Measurements from ENCODE around the gene FAM149A.

The FAM149A gene

DNA sequence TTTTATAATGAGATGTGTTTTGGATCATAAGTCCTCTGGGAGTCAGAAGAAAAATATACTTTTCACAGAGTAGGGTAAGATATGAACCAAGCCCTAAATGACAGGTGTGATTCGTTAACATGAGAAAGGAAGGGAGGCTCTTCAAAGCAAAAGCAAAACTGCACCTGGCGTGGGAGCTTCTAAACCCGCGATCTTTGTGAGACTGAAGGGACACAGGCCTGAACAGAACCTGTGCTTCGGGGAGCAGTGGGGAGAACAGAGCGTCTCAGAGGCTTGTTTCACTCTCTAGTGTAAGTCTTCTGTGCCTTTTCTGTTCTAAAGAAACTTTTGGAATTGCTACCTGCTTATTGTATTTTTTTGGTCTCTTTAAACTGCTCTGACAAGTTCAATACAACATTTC, 56.6 kb downstream of the FAM149A start:
- DNase-seq, result no peak

DNA sequence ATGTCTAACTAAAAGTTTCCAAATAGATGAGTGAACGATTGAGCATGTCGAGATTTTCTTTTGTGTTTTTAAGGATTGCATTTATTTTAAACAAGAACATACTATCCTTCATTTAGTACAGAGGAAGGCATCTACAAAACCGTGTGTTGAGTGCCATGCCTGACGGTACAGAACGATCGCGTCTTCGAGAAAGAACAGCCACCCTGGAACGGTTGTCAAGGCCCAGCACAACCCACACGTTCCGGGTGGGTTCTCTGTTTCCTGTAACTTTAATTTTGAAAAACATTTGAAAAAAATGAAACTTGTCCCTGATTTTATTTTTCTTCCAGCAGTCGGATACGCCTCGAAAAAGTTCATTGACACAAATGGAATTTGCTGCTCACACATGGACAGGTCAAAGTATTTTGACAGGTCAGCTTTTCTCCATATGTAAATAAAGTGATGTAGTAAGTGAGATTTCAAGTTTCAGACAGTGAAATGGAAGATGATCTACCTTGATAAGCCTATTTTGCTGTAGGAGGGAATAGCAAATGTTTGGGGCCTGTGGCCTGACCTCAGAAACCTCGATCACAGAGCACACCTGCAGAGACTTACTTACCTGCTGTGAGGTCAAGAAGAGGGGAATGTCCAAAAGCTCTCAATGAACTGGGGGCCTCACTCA, 62.5 kb downstream of the FAM149A start:
- no peak for DNase-seq

DNA sequence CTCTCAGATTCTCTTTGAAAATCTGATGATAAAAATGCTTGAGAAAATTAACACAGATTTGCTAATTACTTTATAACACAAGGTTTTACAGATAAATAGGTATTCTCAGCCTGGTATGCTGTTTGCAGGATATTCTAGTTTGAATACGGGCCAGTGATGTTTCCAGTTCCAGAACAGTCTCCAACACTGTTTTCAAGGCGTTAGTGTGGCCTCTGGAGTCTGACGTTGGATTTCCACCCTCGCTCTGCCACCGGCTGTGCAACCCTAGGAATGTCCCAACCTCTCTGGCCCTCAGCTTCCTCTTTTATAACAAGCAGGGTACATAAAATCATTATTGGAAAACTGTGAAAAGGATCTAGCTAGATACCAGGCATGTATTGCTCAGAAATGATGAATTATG, 63.1 kb downstream of the FAM149A start:
- no peak for DNase-seq

DNA sequence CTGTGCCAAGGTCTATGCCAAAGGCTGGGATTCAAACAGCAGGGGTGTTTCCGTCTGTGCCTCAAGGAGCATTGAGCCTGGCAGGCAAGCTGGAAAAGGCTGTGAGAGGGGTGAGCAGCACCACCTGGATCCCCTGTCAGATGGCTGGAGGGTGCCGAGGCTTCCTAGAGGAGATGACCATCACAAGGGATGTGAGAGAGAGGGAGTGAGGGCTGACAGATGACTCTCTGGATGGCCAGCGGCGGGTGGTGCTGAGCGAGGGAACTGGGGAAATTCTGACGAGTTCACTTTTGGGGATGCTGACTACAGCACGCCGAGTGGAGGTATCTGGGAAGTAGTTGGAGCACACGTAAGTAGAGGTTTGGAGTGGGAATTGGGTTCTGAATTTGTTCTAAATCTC, 64.2 kb downstream of the FAM149A start:
- no peak for DNase-seq

DNA sequence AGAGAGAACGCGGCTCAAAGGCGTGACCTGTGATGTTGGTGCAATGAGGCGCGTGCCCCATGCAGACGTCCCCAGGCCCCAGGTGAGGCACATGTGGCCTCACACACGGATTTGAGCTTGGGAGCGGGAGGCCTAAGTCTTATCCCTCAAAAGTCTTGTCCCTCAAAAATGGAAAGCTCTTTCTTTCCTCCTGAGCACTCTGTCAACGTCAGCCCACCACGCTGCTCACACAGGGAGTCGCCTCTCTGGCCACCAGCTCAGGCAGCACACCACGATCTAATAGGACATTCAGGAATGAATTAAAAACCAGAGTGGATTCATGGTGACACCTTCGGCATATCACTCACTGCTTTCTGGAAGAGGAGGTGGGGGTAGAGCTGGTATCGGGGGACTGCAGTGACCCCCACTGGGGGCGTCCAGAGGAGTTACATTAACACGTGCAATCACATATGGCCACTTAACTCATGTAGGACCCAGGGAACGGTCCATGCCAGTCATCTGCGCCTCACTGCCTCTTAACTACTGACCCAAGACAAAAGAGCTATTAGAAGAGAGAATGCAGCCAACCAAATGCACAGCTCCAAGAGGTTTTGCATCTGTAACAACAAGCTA, 64.9 kb downstream of the FAM149A start:
- DNase-seq, result no peak

DNA sequence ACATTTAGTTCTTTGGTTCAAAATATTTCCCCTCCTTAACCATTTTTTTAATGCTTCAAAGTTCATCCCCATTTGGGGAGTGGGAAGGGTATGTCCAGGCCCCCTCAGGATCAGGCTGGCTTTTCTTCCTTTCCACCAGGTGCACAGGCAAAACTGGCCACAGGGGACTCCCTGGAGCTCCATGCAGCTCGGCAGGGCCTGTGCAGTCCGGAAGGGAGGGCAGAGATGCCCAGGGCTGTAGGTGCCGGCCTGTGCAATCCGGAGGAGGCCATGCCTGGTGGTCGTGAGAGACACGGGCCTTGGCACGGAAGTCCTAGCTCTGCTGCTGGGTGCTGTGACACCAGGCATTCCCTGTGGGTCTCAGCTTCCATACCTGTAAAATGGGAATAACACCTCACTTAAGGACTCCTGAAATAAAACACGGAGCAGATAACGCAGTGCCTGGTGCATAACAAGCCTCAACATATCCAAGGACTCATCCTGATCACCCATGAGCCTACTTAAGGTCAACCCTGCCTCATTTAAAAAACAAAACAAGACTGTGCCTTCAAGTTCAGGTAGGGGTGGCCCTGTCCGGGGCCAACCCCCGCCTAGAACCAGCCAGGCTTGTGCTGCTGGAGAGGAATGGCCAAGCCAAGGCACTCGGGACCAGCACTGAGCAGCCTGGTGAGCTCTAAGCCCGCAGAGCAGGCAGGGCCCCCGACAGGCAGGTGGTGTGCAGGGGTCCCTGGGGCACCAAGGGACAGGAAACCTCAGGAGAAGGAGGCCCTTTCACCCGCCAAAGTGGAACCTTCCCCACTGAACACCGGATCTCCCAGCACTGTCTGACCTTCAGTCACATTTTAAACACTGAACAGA, 65.7 kb downstream of the FAM149A start:
- no peak for DNase-seq

DNA sequence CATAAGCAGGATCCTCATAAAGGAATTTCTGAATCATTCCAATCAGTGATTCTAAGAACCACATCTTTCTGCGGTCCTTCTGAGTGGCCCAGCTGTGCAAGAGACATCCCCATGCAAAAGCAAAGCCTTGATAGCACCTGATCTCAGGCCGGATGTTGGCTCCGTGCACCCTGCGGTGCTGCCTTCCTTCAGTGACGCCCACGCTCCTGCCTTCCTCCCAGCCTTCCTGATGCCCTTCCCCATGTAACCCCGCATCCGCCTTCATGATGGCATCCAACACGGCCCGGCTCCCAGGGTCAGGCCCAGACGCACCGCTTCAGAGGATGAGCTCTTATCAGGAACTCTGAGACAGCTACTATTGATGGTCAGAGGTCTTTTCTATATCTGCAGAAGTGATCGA, 66.5 kb downstream of the FAM149A start:
- DNase-seq, result no peak

DNA sequence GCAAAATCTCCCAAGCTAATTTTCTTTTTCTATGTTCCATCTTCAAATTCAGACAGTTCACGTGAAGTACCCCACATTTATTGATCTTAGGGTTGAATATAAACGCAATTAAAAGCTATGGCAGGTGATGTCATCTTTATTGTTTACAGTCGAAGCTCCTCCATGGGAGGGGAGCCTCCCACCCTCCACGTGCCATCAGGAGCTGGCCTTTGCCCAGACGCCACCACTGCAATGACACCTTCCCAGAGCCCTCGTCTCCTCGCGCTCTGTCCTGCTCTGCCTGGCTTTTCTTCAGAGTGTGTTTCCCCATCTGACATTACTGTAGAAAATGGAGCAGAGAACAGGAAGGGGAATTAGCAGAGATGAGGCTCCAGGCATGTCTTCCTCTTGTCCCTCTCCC, 68.0 kb downstream of the FAM149A start:
- no peak for DNase-seq

DNA sequence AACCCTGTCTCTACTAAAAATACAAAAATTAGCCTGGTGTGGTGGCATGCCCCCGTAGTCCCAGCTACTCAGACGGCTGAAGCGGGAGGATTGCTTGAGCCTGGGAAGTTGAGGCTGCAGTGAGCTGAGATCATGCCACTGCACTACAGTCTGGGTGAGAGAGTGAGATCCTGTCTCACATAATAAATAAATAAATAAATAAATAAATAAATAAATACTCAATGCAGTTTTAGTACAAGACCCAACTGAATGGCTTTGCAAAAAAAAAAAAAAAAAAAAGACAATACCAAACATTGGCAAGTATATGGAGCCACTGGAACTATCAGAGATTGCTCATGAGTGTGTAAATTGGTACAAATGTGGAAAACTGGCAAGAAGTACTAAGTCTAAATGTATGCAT, 83.6 kb downstream of the FAM149A start:
- DNase-seq, result no peak

DNA sequence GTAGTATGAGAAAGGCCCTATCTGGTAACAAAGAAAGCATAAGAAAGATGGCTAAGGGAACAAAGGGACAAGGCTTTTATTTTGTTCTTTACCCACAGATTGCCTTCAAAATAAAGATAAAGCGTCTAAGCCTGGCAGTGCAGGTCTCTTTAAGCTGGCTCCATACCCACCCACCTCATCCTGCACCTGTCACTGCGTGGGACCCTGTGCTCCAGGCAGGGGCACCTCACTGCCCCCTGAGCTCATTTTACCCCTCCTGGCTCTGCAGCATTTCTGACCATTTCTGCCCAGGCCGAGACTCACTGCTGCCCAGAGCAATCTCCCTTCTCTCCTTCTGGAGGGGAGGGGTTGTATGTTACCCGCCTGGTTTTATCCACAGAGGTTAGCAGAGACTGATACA, 85.2 kb downstream of the FAM149A start:
- no peak for DNase-seq

DNA sequence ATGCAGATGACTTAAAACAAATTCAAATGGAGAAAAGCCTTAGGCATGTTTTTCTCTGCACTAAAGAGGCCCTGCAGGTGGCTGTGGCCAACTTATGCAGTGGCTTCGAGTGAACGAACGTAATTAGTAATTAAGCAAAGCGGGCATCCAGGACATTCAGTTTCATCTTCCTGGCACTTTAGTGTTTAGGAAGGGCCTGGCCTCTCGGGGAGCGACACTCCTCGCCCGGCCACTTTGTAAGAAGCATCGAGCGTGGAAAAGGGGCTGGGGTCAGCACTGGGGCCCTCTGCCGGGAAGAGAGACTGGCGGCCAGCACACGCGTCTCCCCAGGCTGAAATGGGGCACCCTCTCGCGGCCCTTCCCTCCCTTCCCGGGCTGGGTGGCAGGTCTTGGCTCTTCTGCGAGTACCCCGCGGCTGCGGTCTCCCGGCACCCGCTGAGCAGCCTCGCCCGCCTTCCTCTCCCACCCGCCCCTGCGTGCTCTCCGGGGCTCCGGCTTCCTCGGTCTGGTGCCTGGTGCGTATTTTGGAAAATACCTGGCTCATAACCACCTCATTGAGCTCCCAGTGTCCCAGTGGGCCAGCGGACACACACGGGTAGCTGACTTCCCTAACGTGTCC, 86.2 kb downstream of the FAM149A start:
- DNase-seq, result peak; percentile 32

DNA sequence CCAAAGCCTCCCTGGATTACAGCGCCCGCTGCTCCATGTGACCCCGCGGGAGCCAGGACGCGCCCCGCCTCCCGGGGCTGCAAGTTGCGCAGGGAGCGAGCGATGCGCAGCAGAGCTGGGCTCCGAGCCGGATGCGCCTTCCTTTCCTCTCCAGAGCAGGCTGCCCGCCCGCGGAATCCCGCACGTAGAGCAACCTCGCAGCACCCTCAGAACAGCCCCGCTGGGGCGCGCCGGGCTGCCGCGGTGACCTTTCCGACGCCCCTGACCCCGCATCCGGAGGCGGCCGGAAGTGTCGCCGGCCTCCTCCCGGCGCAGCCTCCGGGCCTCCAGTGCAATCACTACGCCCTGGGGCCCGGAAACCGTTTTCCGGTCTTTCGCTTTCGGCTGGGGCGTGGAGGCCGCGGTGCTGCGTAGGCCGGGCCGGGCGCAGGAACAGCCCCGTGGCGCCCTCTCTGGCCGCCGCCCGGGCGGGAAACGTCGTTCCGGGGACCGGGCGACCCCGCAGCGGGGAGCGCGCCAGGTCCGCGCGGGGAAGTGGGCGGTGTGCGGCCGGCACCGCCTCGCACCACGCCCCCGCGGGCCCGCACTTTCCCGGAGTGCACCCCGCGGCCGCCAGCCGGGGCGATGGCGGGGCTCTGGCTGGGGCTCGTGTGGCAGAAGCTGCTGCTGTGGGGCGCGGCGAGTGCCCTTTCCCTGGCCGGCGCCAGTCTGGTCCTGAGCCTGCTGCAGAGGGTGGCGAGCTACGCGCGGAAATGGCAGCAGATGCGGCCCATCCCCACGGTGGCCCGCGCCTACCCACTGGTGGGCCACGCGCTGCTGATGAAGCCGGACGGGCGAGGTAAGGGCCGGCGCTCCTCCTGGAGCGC, 86.9 kb downstream of the FAM149A start, which contains the start of gene CYP4V2:
CYP4V2 (plus strand) TSS at position 368 of the 866 bp plus-strand sequence; CDS start at position 625, 257 bp downstream.
- DNase-seq, result peak; percentile 62

DNA sequence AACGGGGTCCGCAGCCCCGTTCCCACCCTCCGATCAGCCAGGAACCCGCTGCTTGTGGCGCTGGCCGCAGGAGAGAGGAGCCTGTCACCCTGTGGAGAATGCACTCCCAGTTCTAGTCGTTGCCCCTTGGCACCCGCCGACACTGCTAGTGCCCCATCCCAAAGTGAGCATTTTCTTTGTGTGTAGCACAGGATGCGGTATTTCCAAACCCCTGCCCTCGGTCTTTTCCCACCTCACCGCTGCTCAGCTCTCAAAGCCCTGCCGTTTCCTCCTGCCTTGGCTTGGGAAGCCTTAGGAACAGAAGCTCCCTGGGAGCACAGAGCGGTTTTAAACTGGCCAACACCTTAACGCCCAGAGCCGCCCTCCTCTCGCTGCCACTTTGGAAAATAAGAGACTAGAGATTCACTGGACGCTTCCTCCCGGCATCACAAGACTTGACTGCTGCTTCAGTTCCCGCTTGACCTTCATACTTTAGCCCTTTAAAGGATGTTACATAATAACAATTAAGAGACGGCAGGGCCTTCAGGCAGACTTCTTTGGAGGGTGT, 87.6 kb downstream of the FAM149A start:
- peak; percentile 12 for DNase-seq

DNA sequence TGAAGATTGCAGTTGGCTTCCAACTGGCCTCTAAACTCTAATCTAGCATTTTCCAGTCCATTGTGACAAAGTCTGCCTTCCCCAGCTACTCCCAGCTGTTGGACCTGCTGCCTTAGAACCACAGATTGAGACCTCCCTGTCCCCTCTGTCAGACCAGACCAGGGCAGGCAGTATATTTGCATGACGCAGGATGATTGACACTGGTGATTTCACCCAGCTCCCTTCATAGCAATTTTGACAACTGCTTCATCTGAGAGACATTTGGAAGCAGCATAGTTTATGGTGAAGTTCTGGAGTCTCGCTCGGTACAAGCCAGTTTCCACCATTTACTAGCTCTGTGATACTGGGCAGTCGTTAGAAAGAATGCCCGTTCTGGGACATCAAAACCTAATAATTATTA, 89.3 kb downstream of the FAM149A start:
- no peak for DNase-seq

DNA sequence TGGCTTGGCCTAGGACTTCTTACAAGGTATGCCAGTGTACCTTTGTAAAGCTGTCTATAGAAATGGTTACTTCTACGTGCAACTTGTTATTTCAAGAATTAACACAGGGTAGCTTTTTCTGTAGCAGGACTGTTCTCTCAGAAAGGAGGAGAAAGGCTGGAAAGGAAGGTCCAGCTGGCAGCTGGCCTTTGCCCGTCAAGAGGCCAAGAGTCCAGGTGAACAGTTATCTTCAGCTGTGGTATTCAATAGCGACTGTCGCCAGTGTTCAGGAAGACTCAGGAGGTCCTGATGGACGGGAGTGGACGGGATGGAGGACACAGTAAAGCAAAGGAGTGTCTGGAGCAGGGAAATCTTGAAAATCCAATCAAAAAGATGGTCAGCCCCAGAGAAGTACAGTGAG, 91.6 kb downstream of the FAM149A start:
- no peak for DNase-seq

DNA sequence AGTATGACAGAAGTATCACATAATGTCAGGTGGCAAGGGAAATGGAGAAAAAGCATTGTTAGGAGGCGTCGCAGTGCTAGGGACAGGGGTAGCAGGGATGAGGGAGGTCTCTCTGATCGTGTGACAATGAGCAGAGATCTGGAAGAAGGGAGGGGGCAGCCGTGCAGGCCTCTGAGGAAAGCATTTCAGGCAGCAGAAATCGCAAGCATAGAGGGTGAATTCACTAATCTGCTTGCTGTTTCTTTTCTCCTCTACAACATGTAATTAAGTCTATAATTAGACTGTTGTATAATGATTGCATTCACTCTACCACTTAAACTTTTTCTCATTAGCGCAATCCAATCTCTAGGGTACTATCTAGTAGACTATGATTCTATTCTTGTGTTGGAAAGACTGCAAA, 96.0 kb downstream of the FAM149A start:
- no peak for DNase-seq

DNA sequence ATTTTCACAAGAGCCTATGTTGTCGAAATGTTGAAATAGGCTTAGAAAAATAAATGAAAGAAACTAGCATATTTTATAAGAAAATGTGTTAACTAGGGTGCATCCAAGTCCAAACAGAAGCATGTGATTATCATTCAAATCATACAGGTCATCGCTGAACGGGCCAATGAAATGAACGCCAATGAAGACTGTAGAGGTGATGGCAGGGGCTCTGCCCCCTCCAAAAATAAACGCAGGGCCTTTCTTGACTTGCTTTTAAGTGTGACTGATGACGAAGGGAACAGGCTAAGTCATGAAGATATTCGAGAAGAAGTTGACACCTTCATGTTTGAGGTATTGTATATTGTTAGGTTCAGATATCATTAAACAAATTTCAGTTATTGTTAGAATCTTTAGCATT, 96.5 kb downstream of the FAM149A start:
- no peak for DNase-seq

DNA sequence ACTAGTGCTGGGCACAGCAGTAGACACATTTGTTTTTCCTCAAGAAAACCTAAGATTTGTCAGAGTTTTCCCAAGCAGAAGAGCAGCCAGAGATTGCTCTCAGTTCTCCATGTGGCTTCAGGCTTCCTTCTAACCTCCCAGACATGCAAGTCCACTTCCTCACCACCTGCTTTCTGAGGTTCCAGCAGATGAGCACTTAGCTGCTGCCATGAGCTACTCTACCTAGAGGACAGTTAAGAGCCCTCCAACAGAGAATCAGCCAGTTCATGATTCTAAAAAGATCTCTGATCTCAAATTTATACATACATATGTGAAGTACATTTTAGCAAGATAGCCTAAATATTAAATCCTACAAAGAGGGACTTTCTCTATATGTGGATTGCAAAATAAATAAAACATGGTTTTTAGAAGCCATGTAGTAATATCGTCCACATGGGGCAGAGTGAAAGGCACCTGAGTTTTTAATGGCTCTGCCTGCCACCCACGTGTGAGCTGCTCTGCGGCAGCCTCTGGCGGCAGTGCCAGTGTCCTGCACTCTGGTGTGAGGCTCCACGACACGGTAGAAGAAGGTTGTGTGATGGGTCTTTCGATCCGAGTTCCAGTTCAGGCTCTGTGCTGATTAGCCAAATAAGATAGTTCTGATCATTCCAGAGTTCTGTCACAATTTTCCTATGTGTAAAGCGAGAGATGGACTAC, 97.2 kb downstream of the FAM149A start:
- DNase-seq, result peak; percentile 31

DNA sequence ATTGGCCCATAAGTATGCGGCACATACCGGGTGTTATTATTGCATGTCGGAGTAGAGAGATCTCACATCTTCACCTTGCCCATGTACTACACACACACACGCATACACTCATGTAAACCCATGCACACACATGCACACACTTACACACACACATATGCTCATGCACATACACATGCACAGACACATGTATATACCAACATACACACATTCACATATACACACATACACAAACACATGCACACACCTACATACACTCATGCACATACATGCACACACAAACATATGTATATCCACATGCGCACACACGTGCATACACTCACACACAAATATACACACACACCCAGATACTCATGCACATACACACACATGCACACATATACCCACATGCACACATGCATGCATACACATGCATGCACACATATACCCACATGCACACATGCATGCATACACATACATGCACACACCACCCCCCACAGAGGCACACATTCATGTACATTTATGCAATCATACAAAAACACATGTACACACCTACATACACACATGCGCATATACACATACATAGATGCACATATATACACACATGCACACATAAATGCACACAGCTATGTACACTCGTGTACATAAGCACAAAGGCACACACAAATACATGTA, 98.1 kb downstream of the FAM149A start:
- DNase-seq, result no peak

DNA sequence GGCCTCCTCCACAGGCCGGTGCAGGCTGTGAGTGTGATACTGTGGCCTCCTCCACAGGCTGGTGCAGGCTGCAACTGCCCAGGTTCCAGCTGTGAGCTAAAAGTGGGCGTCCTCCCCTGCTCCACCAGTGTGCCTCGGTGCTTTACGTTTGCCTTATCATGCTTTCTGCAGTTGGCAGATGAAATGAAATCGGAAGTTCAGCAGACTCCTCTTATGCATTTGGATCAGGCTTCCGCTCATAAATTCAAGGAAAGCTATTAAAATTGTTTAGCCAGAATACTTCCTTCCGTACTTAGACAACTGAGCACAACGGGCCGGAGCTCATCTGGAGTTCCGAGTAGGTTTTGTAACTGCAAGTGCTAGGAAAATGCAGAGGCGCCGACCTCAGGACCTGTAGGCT, 98.9 kb downstream of the FAM149A start:
- DNase-seq, result no peak

DNA sequence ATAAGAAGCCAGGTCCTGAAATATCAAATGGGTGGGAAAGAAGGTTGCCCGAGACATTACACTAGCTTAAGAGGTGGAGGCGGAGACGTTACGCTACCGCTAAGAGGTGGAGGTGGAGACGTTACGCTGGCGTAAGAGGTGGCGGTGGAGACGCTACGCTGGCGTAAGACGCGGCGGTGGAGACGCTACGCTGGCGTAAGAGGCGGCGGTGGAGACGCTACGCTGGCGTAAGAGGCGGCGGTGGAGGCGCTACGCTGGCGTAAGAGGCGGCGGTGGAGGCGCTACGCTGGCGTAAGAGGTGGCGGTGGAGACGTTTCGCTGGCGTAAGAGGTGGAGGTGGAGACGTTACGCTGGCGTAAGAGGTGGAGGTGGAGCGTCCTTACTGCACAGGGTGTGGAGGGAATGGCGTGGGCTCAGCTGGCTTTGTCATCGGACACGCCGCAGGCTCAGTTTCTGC, 99.6 kb downstream of the FAM149A start:
- peak; percentile 74 for DNase-seq
